Measurements from ENCODE around the gene MYCL.
"Not testable (repeated sequence)": the region's sequence is repeated elsewhere in the genome, so short reads cannot be mapped to it uniquely, and the experiment has no call there.

The MYCL gene

GRCh38 chr1:39886757-39887231 lies 14.9 kb downstream of the MYCL start:
- peak; percentile 64 for DNase-seq

- no peak for DNase-seq
Observed at GRCh38 chr1:39885516-39885915, 16.2 kb downstream of the MYCL start.

- no peak for DNase-seq
Observed at GRCh38 chr1:39882152-39882551, 19.6 kb downstream of the MYCL start.

GRCh38 chr1:39877980-39878956 lies 23.4 kb downstream of the MYCL start:
- no peak for DNase-seq

- no peak for DNase-seq
Observed at GRCh38 chr1:39877231-39877778, 24.4 kb downstream of the MYCL start.

- no peak for DNase-seq
Observed at GRCh38 chr1:39876144-39876543, 25.6 kb downstream of the MYCL start.

- no peak for DNase-seq
Observed at GRCh38 chr1:39872698-39873097, 29.0 kb downstream of the MYCL start.

- DNase-seq, result no peak
Observed at GRCh38 chr1:39871796-39872195, 29.9 kb downstream of the MYCL start.

GRCh38 chr1:39871043-39871442 lies 30.7 kb downstream of the MYCL start:
- DNase-seq, result not testable (repeated sequence)

- not testable (repeated sequence) for DNase-seq
Observed at GRCh38 chr1:39869538-39870112, 32.1 kb downstream of the MYCL start.

GRCh38 chr1:39866767-39867166 lies 35.0 kb downstream of the MYCL start:
- no peak for DNase-seq

GRCh38 chr1:39865762-39866161 lies 36.0 kb downstream of the MYCL start:
- no peak for DNase-seq

GRCh38 chr1:39863177-39863576 lies 38.5 kb downstream of the MYCL start:
- DNase-seq, result no peak

- no peak for DNase-seq
Observed at GRCh38 chr1:39861003-39861402, 40.7 kb downstream of the MYCL start.

GRCh38 chr1:39859859-39860812 lies 41.6 kb downstream of the MYCL start:
- DNase-seq, result no peak

GRCh38 chr1:39858315-39858714 lies 43.4 kb downstream of the MYCL start:
- no peak for DNase-seq

- DNase-seq, result no peak
Observed at GRCh38 chr1:39857126-39857878, 44.4 kb downstream of the MYCL start.

GRCh38 chr1:39854738-39855137 lies 47.0 kb downstream of the MYCL start:
- DNase-seq, result no peak

GRCh38 chr1:39854314-39854713 lies 47.4 kb downstream of the MYCL start:
- no peak for DNase-seq

- no peak for DNase-seq
Observed at GRCh38 chr1:39852876-39853275, 48.8 kb downstream of the MYCL start.

GRCh38 chr1:39852214-39852791 lies 49.4 kb downstream of the MYCL start:
- no peak for DNase-seq
